ENCODE data around the gene FBXW11. TPM values are rescaled to one million over a fixed set of nuclear protein-coding genes. Genes with fewer than 3 reads are reported as not detected.

The FBXW11 gene
- total RNA-seq, 1 donor from 2014 or later: 61.4 TPM

GRCh38 chr5:171840066-171840465 lies 166.4 kb downstream of the FBXW11 start:
- Mint-ChIP-seq H3K4me3 (ENCODE audit: unreplicated experiment) (no peak overlapping the region), H3K36me3 (ENCODE audit: unreplicated experiment) (no peaks in the 10 kb centered on the region), H3K27ac (ENCODE audit: unreplicated experiment) (no peak overlapping the region), H3K9me3 (ENCODE audit: unreplicated experiment) (no peaks in the 10 kb centered on the region), H3K4me1 (ENCODE audit: unreplicated experiment) (peaks cover 4% of the 10 kb centered on the region), H3K27me3 (ENCODE audit: unreplicated experiment) (no peaks in the 10 kb centered on the region)
- no peak for TF ChIP-seq CTCF (IDR thresholded peaks at IDR 0.05)
- no peak for DNase-seq (ENCODE audit: extremely low spot score, unreplicated experiment)

GRCh38 chr5:171839112-171839511 lies 167.3 kb downstream of the FBXW11 start:
- Mint-ChIP-seq H3K9me3 (ENCODE audit: unreplicated experiment) (no peaks in the 10 kb centered on the region), H3K4me3 (ENCODE audit: unreplicated experiment) (no peak overlapping the region), H3K4me1 (ENCODE audit: unreplicated experiment) (peaks cover 4% of the 10 kb centered on the region), H3K27me3 (ENCODE audit: unreplicated experiment) (no peaks in the 10 kb centered on the region), H3K36me3 (ENCODE audit: unreplicated experiment) (no peaks in the 10 kb centered on the region), H3K27ac (ENCODE audit: unreplicated experiment) (no peak overlapping the region)
- no peak for TF ChIP-seq CTCF (IDR thresholded peaks at IDR 0.05)
- no peak for DNase-seq (ENCODE audit: extremely low spot score, unreplicated experiment)

GRCh38 chr5:171838066-171838465 lies 168.4 kb downstream of the FBXW11 start:
- no peaks in the 10 kb centered on the region for H3K36me3 Mint-ChIP-seq (ENCODE audit: unreplicated experiment)
- DNase-seq (ENCODE audit: extremely low spot score, unreplicated experiment): no peak
- H3K4me3 Mint-ChIP-seq (ENCODE audit: unreplicated experiment): no peak overlapping the region
- H3K27ac Mint-ChIP-seq (ENCODE audit: unreplicated experiment): no peak overlapping the region
- H3K9me3 Mint-ChIP-seq (ENCODE audit: unreplicated experiment): peaks cover 5% of the 10 kb centered on the region
- peaks cover 4% of the 10 kb centered on the region for H3K4me1 Mint-ChIP-seq (ENCODE audit: unreplicated experiment)
- peaks cover 2% of the 10 kb centered on the region for H3K27me3 Mint-ChIP-seq (ENCODE audit: unreplicated experiment)
- no peak for TF ChIP-seq CTCF (IDR thresholded peaks at IDR 0.05)

- no peak overlapping the region for H3K4me3 Mint-ChIP-seq (ENCODE audit: unreplicated experiment)
- H3K9me3 Mint-ChIP-seq (ENCODE audit: unreplicated experiment): peaks cover 6% of the 10 kb centered on the region
- DNase-seq (ENCODE audit: extremely low spot score, unreplicated experiment): no peak
- no peak for TF ChIP-seq CTCF (IDR thresholded peaks at IDR 0.05)
- H3K4me1 Mint-ChIP-seq (ENCODE audit: unreplicated experiment): peaks cover 4% of the 10 kb centered on the region
- no peaks in the 10 kb centered on the region for H3K36me3 Mint-ChIP-seq (ENCODE audit: unreplicated experiment)
- H3K27ac Mint-ChIP-seq (ENCODE audit: unreplicated experiment): no peak overlapping the region
- peaks cover 2% of the 10 kb centered on the region for H3K27me3 Mint-ChIP-seq (ENCODE audit: unreplicated experiment)
Observed at GRCh38 chr5:171837522-171837921, 168.9 kb downstream of the FBXW11 start.

- H3K27me3 Mint-ChIP-seq (ENCODE audit: unreplicated experiment): peaks cover 5% of the 10 kb centered on the region
- DNase-seq (ENCODE audit: extremely low spot score, unreplicated experiment): no peak
- no peak overlapping the region for H3K27ac Mint-ChIP-seq (ENCODE audit: unreplicated experiment)
- TF ChIP-seq CTCF (IDR thresholded peaks at IDR 0.05): no peak
- H3K36me3 Mint-ChIP-seq (ENCODE audit: unreplicated experiment): no peaks in the 10 kb centered on the region
- peaks cover 20% of the 10 kb centered on the region for H3K9me3 Mint-ChIP-seq (ENCODE audit: unreplicated experiment)
- no peaks in the 10 kb centered on the region for H3K4me1 Mint-ChIP-seq (ENCODE audit: unreplicated experiment)
- H3K4me3 Mint-ChIP-seq (ENCODE audit: unreplicated experiment): no peak overlapping the region
Observed at GRCh38 chr5:171835066-171835465, 171.4 kb downstream of the FBXW11 start.
